ENCODE measurements around the gene VPS13D. TPM values are rescaled to one million over a fixed set of nuclear protein-coding genes. Genes with fewer than 3 reads are reported as not detected.

VPS13D gene
- total RNA-seq, 1 donor from 2014 or later: 68.2 TPM

- intact Hi-C loops (cut with DNase I): no loop called here
- no peak for DNase-seq (ENCODE audit: low spot score)
Observed at GRCh38 chr1:12482988-12483387, 253.2 kb downstream of the VPS13D start.

- no peak for DNase-seq (ENCODE audit: low spot score)
- intact Hi-C loops (cut with DNase I): no loop called here
Observed at GRCh38 chr1:12485231-12486058, 255.6 kb downstream of the VPS13D start.

- DNase-seq (ENCODE audit: low spot score): no peak
- intact Hi-C loops (cut with DNase I): no loop called here
Observed at GRCh38 chr1:12486059-12486341, 256.2 kb downstream of the VPS13D start.

- intact Hi-C loops (cut with DNase I): no loop called here
Observed at GRCh38 chr1:12486401-12487005, 256.7 kb downstream of the VPS13D start.

GRCh38 chr1:12487520-12487919, 257.7 kb downstream of the VPS13D start:
- intact Hi-C loops (cut with DNase I): no loop called here
- DNase-seq (ENCODE audit: low spot score): no peak

More at GRCh38 chr1:12486401-12487005, 256.7 kb downstream of the VPS13D start:
- DNase-seq (ENCODE audit: low spot score): no peak

- DNase-seq (ENCODE audit: low spot score): no peak
- intact Hi-C loops (cut with DNase I): no loop called here
Observed at GRCh38 chr1:12488666-12489354, 259.0 kb downstream of the VPS13D start.

GRCh38 chr1:12490532-12491142, 260.8 kb downstream of the VPS13D start:
- DNase-seq (ENCODE audit: low spot score): no peak
- intact Hi-C loops (cut with DNase I): no loop called here

- no peak for DNase-seq (ENCODE audit: low spot score)
- intact Hi-C loops (cut with DNase I): no loop called here
Observed at GRCh38 chr1:12491656-12492055, 261.8 kb downstream of the VPS13D start.

GRCh38 chr1:12495725-12496124, 265.9 kb downstream of the VPS13D start:
- intact Hi-C loops (cut with DNase I): no loop called here
- DNase-seq (ENCODE audit: low spot score): no peak

GRCh38 chr1:12496154-12496961, 266.5 kb downstream of the VPS13D start:
- intact Hi-C loops (cut with DNase I): no loop called here
- DNase-seq (ENCODE audit: low spot score): no peak

GRCh38 chr1:12499539-12500240, 269.9 kb downstream of the VPS13D start:
- DNase-seq (ENCODE audit: low spot score): no peak
- intact Hi-C loops (cut with DNase I): no loop called here

GRCh38 chr1:12501661-12502060, 271.8 kb downstream of the VPS13D start:
- intact Hi-C loops (cut with DNase I): no loop called here
- no peak for DNase-seq (ENCODE audit: low spot score)

GRCh38 chr1:12502336-12503109, 272.7 kb downstream of the VPS13D start:
- intact Hi-C loops (cut with DNase I): no loop called here
- no peak for DNase-seq (ENCODE audit: low spot score)

- DNase-seq (ENCODE audit: low spot score): no peak
- intact Hi-C loops (cut with DNase I): no loop called here
Observed at GRCh38 chr1:12503709-12504108, 273.9 kb downstream of the VPS13D start.

GRCh38 chr1:12504601-12505000, 274.8 kb downstream of the VPS13D start:
- intact Hi-C loops (cut with DNase I): no loop called here
- DNase-seq (ENCODE audit: low spot score): no peak

GRCh38 chr1:12505231-12505630, 275.4 kb downstream of the VPS13D start:
- DNase-seq (ENCODE audit: low spot score): no peak
- intact Hi-C loops (cut with DNase I): no loop called here

- DNase-seq (ENCODE audit: low spot score): no peak
Observed at GRCh38 chr1:12505639-12506280, 275.9 kb downstream of the VPS13D start.

More at GRCh38 chr1:12505639-12506280, 275.9 kb downstream of the VPS13D start:
- intact Hi-C loops (cut with DNase I): no loop called here
